IMR-90 (cell line): ENCODE data around the gene AMN. TPM values are rescaled to one million over a fixed set of nuclear protein-coding genes. Genes with fewer than 3 reads are reported as not detected.

Experiments used
- ATAC-seq: fragments of 200-7000 bp; cut with Tn5 transposase; 2 replicates; pipeline ENCODE4 v1.9.1; 2020; ENCODE audit warnings: low read depth, mild to moderate bottlenecking, moderate library complexity
- BruUV-seq: library from RNA; stranded (reverse); fragments of 400-500 nt; replicated peaks from 2 replicates; lab custom pipeline; 2021; lab: Mats Ljungman, UMichigan
- CTCF ChIA-PET: fragments of 300-600 bp; formaldehyde crosslinking; extraction: SDS; loops from one replicate; lab custom pipeline; 2021; ENCODE audit warnings: antibody characterized with exemption; lab: Yijun Ruan, JAX
- POLR2A ChIA-PET: fragments of 300-600 bp; sonication (Branson Sonifier 250); formaldehyde crosslinking; loops from one replicate; lab custom pipeline; 2022; ENCODE audit warnings: antibody characterized with exemption; ENCODE audit not compliant: unreplicated experiment; lab: Charles Lee
- DNase-seq: peaks from one replicate; pipeline ENCODE4 v3.0.0; 2013
- H2AFZ ChIP-seq: replicated peaks from 2 replicates; pipeline ENCODE3; 2013; ENCODE audit warnings: low read length, mild to moderate bottlenecking; ENCODE audit not compliant: poor library complexity
- H2AK5ac ChIP-seq: 2 replicates; pipeline ENCODE4 v1.6.1; 2013; ENCODE audit warnings: low read depth, low read length, inconsistent platforms
- H2AK9ac ChIP-seq: replicated peaks from 2 replicates; pipeline ENCODE3; 2013; ENCODE audit warnings: mild to moderate bottlenecking, low read depth, low read length, moderate library complexity; ENCODE audit not compliant: poor library complexity
- H2BK120ac ChIP-seq: 2 replicates; pipeline ENCODE4 v1.6.1; 2013; ENCODE audit warnings: low read depth, low read length, inconsistent platforms
- H2BK15ac ChIP-seq: 3 replicates; pipeline ENCODE4 v1.6.1; 2013; ENCODE audit warnings: low read depth, low read length, inconsistent platforms
- H2BK20ac ChIP-seq: 2 replicates; pipeline ENCODE4 v1.6.1; 2013; ENCODE audit warnings: low read depth, mild to moderate bottlenecking, inconsistent platforms, low read length, moderate library complexity
- H2BK5ac ChIP-seq: 2 replicates; pipeline ENCODE4 v1.6.1; 2013; ENCODE audit warnings: mild to moderate bottlenecking, low read depth, low read length, inconsistent platforms; ENCODE audit not compliant: poor library complexity, severe bottlenecking
- H3K14ac ChIP-seq: replicated peaks from 2 replicates; pipeline ENCODE4 v1.6.1; 2013; ENCODE audit warnings: low read depth, low read length, inconsistent platforms
- H3K18ac ChIP-seq: 2 replicates; pipeline ENCODE4 v1.6.1; 2013; ENCODE audit warnings: low read depth, low read length, control low read depth
- H3K23ac ChIP-seq: 2 replicates; pipeline ENCODE4 v1.6.1; 2013; ENCODE audit warnings: low read depth, low read length, inconsistent platforms
- H3K27ac ChIP-seq: 2 replicates; pipeline ENCODE4 v1.5.1; 2013; ENCODE audit warnings: mild to moderate bottlenecking, control low read depth, low read length; ENCODE audit not compliant: insufficient read depth
- H3K27me3 ChIP-seq: 2 replicates; pipeline ENCODE4 v1.6.1; 2013; ENCODE audit warnings: low read length; ENCODE audit not compliant: control insufficient read depth, insufficient read depth
- H3K36me3 ChIP-seq: 2 replicates; pipeline ENCODE4 v1.6.1; 2013; ENCODE audit warnings: low read length, mixed read lengths; ENCODE audit not compliant: control insufficient read depth, insufficient read depth
- H3K4ac ChIP-seq: 2 replicates; pipeline ENCODE4 v1.6.1; 2013; ENCODE audit warnings: low read depth, low read length, inconsistent platforms
- H3K4me1 ChIP-seq: 2 replicates; pipeline ENCODE4 v1.6.1; 2013; ENCODE audit warnings: low read length, mixed read lengths; ENCODE audit not compliant: control insufficient read depth, insufficient read depth
- H3K4me2 ChIP-seq: 2 replicates; pipeline ENCODE4 v1.6.1; 2013; ENCODE audit warnings: low read depth, mild to moderate bottlenecking, control low read depth, low read length, moderate library complexity
- H3K4me3 ChIP-seq: 2 replicates; pipeline ENCODE4 v1.5.1; 2013; ENCODE audit warnings: low read depth, mild to moderate bottlenecking, control low read depth, low read length, moderate library complexity; ENCODE audit not compliant: insufficient read depth
- H3K56ac ChIP-seq: 2 replicates; pipeline ENCODE4 v1.6.1; 2013; ENCODE audit warnings: low read length, inconsistent platforms; ENCODE audit not compliant: insufficient read depth; ENCODE audit errors: extremely low read depth
- H3K79me1 ChIP-seq, 2 experiments: 2 replicates each; pipeline ENCODE4 v1.6.1; 2013; ENCODE audit warnings: low read length in 2 of 2, inconsistent platforms in 1 of 2, low read depth in 1 of 2
- H3K9ac ChIP-seq: 2 replicates; pipeline ENCODE4 v1.6.1; 2013; ENCODE audit warnings: low read depth, low read length, control low read depth
- H3K9me1 ChIP-seq: 2 replicates; pipeline ENCODE4 v1.6.1; 2013; ENCODE audit warnings: low read length, inconsistent platforms; ENCODE audit not compliant: insufficient read depth
- H3K9me3 ChIP-seq: 2 replicates; pipeline ENCODE4 v1.6.1; 2013; ENCODE audit warnings: low read length; ENCODE audit not compliant: control insufficient read depth, insufficient read depth
- H4K20me1 ChIP-seq: 2 replicates; pipeline ENCODE4 v1.6.1; 2013; ENCODE audit warnings: low read length, inconsistent platforms; ENCODE audit not compliant: insufficient read depth
- H4K5ac ChIP-seq: 2 replicates; pipeline ENCODE4 v1.6.1; 2013; ENCODE audit warnings: mild to moderate bottlenecking, low read depth, low read length, control low read depth
- H4K8ac ChIP-seq, 2 experiments: 2 replicates each; pipeline ENCODE4 v1.6.1; 2013; ENCODE audit warnings: low read depth in 2 of 2, low read length in 2 of 2, control low read depth in 1 of 2, inconsistent platforms in 1 of 2
- H4K91ac ChIP-seq: 2 replicates; pipeline ENCODE4 v1.6.1; 2013; ENCODE audit warnings: low read depth, low read length, inconsistent platforms; ENCODE audit not compliant: insufficient read depth
- BHLHE40 ChIP-seq: fragments of 150-350 bp; IDR thresholded peaks from 2 replicates; pipeline ENCODE4 v1.6.1; 2016; ENCODE audit warnings: mild to moderate bottlenecking, low read depth, low read length
- CEBPB ChIP-seq: IDR thresholded peaks from 2 replicates; pipeline ENCODE4 v1.6.1; 2012; ENCODE audit warnings: low read depth, low read length, improper control_type of control experiment
- CHD1 ChIP-seq: IDR thresholded peaks from 2 replicates; pipeline ENCODE4 v1.6.1; 2012; ENCODE audit warnings: low read depth, low read length, improper control_type of control experiment
- FOS ChIP-seq: fragments of 150-350 bp; IDR thresholded peaks from 2 replicates; pipeline ENCODE4 v1.6.1; 2016; ENCODE audit warnings: low read depth, low read length
- MAFK ChIP-seq: IDR thresholded peaks from 2 replicates; pipeline ENCODE4 v1.6.1; 2012; ENCODE audit warnings: low read depth, low read length, improper control_type of control experiment
- MAZ ChIP-seq: IDR thresholded peaks from 2 replicates; pipeline ENCODE4 v1.6.1; 2012; ENCODE audit warnings: low read depth, mild to moderate bottlenecking, low read length, improper control_type of control experiment, moderate library complexity, borderline replicate concordance
- MXI1 ChIP-seq: IDR thresholded peaks from 2 replicates; pipeline ENCODE4 v1.6.1; 2012; ENCODE audit warnings: low read depth, mild to moderate bottlenecking, low read length, moderate library complexity, borderline replicate concordance
- NFE2L2 ChIP-seq: fragments of 150-350 bp; IDR thresholded peaks from 2 replicates; pipeline ENCODE4 v1.6.1; 2016; ENCODE audit warnings: low read depth, mild to moderate bottlenecking, low read length
- POLR2A ChIP-seq: IDR thresholded peaks from 2 replicates; pipeline ENCODE4 v1.6.1; 2012; ENCODE audit warnings: mild to moderate bottlenecking, low read depth, low read length
- RAD21 ChIP-seq: IDR thresholded peaks from 2 replicates; pipeline ENCODE4 v1.6.1; 2012; ENCODE audit warnings: low read length, improper control_type of control experiment
- RCOR1 ChIP-seq: IDR thresholded peaks from 2 replicates; pipeline ENCODE4 v1.6.1; 2012; ENCODE audit warnings: mild to moderate bottlenecking, low read length, improper control_type of control experiment; ENCODE audit not compliant: insufficient replicate concordance
- RFX5 ChIP-seq: IDR thresholded peaks from 2 replicates; pipeline ENCODE4 v1.8.0; 2012; ENCODE audit warnings: low read depth, mild to moderate bottlenecking, low read length, moderate library complexity
- SMC3 ChIP-seq: fragments of 150-350 bp; IDR thresholded peaks from 2 replicates; pipeline ENCODE4 v1.6.1; 2016; ENCODE audit warnings: low read depth, mild to moderate bottlenecking, antibody characterized with exemption, low read length, moderate library complexity
- WGBS, 2 experiments: methylation state at CpG; one replicate each; pipeline versions ENCODE4 v1.1.5 to v1.1.7; 2013; ENCODE audit warnings: missing lambda C conversion rate in 2 of 2; ENCODE audit not compliant: insufficient read length in 1 of 2; ENCODE audit errors: extremely low coverage in 2 of 2; 5-methylcytosine and 5-hydroxymethylcytosine counted together
- dilution Hi-C: fragments of 300-500 bp; cut with HindIII; formaldehyde crosslinking; loops from one replicate; pipeline ENCODE4 v1.14.3; 2018; ENCODE audit warnings: low sequenced_read_pairs; ENCODE audit not compliant: unreplicated experiment
- in situ Hi-C: fragments of 300-500 bp; cut with MboI; formaldehyde crosslinking; loops from 3 replicates; pipeline ENCODE4 v1.14.3; 2019; ENCODE audit warnings: low sequenced_read_pairs, inconsistent platforms, mixed read lengths
- intact Hi-C: fragments of 100-400 bp; cut with micrococcal nuclease; formaldehyde crosslinking; loops from 2 replicates; pipeline ENCODE4 v1.10.0; 2022
- polyA plus RNA-seq, 3 experiments: library from polyadenylated mRNA; depleted of rRNA; stranded (reverse); fragments of >200 nt; gene quantifications; 2 replicates each; pipeline ENCODE4 v1.2.3, GENCODE V29; 2012; ENCODE audit warnings: low replicate concordance in 1 of 3
- total RNA-seq: library from RNA; depleted of rRNA; stranded (reverse); fragments of >200 nt; gene quantifications from 2 replicates; pipeline ENCODE4 v1.2.3, GENCODE V29; 2012
- TF ChIP-seq, protein P1 (sequence below): fragments of 150-350 bp; IDR thresholded peaks from 2 replicates; pipeline ENCODE4 v1.6.1; 2016; ENCODE audit warnings: low read depth, mild to moderate bottlenecking, low read length, moderate library complexity, borderline replicate concordance
- TF ChIP-seq, protein P2 (sequence below): conservative IDR thresholded peaks from 2 replicates; pipeline ENCODE4 v1.5.1; 2012; ENCODE audit warnings: mild to moderate bottlenecking, low read depth, low read length, improper control_type of control experiment
- TF ChIP-seq, protein P3 (sequence below): fragments of 150-350 bp; IDR thresholded peaks from 2 replicates; pipeline ENCODE4 v1.6.1; 2017; ENCODE audit warnings: mild to moderate bottlenecking, antibody characterized with exemption, low read length, low read depth

Gene AMN
- total and polyA plus RNA-seq, 2 of the 4 experiments (the other 2 are of a cell fraction), result under 0.01 to 0.24 TPM

DNA sequence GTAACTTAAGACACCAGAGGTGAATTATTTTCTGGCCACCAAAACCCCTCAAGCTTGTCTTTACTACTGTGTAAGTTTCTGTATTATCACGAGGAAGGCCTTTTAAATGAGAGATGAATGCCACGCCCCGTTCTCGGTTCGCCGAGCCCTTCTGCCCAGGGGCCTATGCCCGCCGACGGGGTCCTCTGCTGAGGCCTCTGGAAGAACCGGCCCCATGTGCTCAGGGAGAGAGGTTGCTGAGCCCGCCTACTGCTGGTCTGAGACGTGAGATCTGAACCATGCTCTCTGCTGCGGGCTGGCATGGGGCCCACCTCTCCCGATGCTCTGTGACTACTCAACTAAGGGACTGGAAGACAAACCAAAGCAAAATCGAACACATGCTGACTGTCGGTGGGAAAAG lies 21.0 kb downstream of the AMN start:
- no peak overlapping the region for H4K8ac ChIP-seq
- H3K4me3 ChIP-seq, result no peak overlapping the region
- no peak overlapping the region for H2BK20ac ChIP-seq
- H2BK120ac ChIP-seq, result no peak overlapping the region
- dilution Hi-C loops (no loop called here), in situ Hi-C loops (no loop called here), intact Hi-C loops (no loop called here)
- TF ChIP-seq CHD1, result no peak
- no peak for TF ChIP-seq NFE2L2
- TF ChIP-seq RCOR1, result no peak
- TF ChIP-seq, protein P1, sequence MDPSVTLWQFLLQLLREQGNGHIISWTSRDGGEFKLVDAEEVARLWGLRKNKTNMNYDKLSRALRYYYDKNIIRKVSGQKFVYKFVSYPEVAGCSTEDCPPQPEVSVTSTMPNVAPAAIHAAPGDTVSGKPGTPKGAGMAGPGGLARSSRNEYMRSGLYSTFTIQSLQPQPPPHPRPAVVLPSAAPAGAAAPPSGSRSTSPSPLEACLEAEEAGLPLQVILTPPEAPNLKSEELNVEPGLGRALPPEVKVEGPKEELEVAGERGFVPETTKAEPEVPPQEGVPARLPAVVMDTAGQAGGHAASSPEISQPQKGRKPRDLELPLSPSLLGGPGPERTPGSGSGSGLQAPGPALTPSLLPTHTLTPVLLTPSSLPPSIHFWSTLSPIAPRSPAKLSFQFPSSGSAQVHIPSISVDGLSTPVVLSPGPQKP, result no peak
- no peak for TF ChIP-seq MXI1
- TF ChIP-seq, protein P2, sequence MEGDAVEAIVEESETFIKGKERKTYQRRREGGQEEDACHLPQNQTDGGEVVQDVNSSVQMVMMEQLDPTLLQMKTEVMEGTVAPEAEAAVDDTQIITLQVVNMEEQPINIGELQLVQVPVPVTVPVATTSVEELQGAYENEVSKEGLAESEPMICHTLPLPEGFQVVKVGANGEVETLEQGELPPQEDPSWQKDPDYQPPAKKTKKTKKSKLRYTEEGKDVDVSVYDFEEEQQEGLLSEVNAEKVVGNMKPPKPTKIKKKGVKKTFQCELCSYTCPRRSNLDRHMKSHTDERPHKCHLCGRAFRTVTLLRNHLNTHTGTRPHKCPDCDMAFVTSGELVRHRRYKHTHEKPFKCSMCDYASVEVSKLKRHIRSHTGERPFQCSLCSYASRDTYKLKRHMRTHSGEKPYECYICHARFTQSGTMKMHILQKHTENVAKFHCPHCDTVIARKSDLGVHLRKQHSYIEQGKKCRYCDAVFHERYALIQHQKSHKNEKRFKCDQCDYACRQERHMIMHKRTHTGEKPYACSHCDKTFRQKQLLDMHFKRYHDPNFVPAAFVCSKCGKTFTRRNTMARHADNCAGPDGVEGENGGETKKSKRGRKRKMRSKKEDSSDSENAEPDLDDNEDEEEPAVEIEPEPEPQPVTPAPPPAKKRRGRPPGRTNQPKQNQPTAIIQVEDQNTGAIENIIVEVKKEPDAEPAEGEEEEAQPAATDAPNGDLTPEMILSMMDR, result no peak
- TF ChIP-seq, protein P3, sequence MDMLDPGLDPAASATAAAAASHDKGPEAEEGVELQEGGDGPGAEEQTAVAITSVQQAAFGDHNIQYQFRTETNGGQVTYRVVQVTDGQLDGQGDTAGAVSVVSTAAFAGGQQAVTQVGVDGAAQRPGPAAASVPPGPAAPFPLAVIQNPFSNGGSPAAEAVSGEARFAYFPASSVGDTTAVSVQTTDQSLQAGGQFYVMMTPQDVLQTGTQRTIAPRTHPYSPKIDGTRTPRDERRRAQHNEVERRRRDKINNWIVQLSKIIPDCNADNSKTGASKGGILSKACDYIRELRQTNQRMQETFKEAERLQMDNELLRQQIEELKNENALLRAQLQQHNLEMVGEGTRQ, result no peak
- TF ChIP-seq RAD21, result no peak
- TF ChIP-seq FOS, result no peak
- TF ChIP-seq MAZ, result no peak
- TF ChIP-seq CEBPB, result no peak
- no peak for TF ChIP-seq POLR2A
- TF ChIP-seq MAFK, result no peak
- TF ChIP-seq BHLHE40, result no peak
- TF ChIP-seq SMC3, result no peak
- TF ChIP-seq RFX5, result no peak
- H2AFZ ChIP-seq, result no peak overlapping the region
- ChIA-PET POLR2A (no interaction called here), CTCF (no interaction called here)
- WGBS, 2 experiments, result 90% methylated on average over 4 of the region's 16 CpGs; no CpG with 5 or more reads in 1 of the 2 experiments
- H4K5ac ChIP-seq, result no peak overlapping the region
- H3K9me1 ChIP-seq, result peaks cover 4% of the 10 kb centered on the region; the same call in 1 of the 2 replicates
- peaks cover 7% of the 10 kb centered on the region for H4K20me1 ChIP-seq
- H3K4ac ChIP-seq, result no peak overlapping the region
- H2BK15ac ChIP-seq, result no peak overlapping the region
- H2BK5ac ChIP-seq, result no peak overlapping the region
- no peak overlapping the region for H2AK5ac ChIP-seq
- no peaks in the 10 kb centered on the region; the same call in 1 of the 2 replicates for H3K4me1 ChIP-seq
- no peaks in the 10 kb centered on the region for H3K27me3 ChIP-seq
- no peak overlapping the region for H3K56ac ChIP-seq
- DNase-seq (no peak), ATAC-seq (no peak)
- peaks cover 77% of the 10 kb centered on the region for H3K36me3 ChIP-seq
- no TSS peak for BruUV-seq
- H3K4me2 ChIP-seq, result no peak overlapping the region
- H3K79me1 ChIP-seq, result peaks cover 3 to 31% of the 10 kb centered on the region in 2 experiments
- no peak overlapping the region for H3K14ac ChIP-seq
- H3K18ac ChIP-seq, result no peak overlapping the region
- no peak overlapping the region for H3K23ac ChIP-seq
- no peak overlapping the region for H3K27ac ChIP-seq
- no peak overlapping the region for H2AK9ac ChIP-seq
- H3K9me3 ChIP-seq, result no peaks in the 10 kb centered on the region
- H3K9ac ChIP-seq, result no peak overlapping the region
- H4K91ac ChIP-seq, result no peak overlapping the region
